Kidney glomerular epithelial cell (primary cell): ENCODE results near the gene AUTS2.

Experiments used
- DNase-seq: peaks from one replicate; lab custom pipeline; 2025; lab: John Stamatoyannopoulos, UW

AUTS2 gene

DNA sequence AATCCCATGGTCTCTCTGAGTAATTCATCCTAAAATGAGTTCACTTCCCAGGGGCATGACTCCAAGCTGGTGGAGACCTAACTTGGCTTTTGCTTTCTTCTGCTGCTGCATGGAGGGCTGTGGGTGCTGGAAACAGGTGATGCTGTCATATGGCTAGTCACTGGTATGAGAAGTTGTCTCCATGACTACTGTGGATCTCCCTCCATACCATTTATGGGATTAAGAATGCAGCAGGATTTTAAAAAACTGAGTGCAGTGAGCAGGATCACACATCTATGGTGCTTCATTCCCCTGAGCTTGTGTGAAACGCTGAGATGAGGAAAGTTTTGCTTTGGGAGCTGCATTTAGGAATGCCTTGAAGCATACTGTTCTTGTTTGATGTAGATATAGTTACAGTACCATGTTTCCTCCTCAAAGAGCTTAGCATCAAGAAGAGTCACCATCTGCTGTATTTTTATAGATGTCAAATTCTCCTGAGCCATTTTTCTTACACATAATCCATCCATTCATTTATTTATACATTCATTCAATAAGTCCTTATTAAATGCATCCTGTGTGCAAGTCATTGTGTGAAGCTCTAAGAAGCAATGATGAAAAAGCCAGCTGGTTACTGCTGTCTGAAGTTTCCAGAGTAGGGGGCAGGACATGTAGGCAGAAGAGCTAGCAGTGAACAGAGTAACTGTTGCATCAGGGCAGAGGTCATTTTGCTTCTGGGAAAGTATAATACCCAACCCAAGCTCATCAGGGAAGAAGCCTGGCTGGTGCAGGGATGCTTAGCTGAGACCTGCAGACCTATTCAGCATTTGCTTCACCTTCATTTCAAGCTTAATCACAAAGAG is 534.8 kb downstream of the AUTS2 start:
- no peak for DNase-seq

DNA sequence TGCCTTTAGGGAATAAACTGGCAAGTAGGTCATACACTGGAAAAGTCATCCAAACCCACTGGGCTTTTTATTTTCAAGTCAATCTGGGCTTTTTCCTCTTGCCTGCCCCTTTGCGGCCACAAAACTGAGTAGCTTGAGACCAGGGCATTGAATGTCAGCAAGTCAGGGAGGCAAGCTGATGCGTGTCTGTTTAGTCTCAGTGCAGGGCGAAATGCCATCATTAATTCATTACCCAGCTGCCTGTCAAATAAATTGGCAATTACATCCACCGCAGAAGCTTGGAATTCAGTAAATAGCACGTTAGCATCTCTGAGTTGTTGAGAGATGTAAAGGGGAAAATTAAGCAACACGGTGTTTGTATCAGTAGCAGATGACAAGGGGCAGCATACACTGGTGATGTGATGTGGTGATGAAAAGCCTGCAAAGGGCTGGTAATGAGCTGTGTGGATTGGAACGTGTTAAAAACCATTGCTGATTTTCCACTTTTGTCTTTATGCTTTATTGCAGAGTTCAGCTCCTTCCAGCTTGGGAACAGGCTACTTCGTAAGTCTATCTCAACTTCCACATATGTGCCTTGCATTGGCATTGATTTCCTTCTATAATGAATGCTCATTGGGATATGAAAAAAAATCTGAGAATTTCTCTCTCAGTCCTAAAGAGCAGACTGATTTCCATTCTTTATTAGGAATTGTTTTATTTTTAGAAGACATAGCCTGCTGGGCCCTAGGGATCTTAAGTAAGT is 535.9 kb downstream of the AUTS2 start:
- no peak for DNase-seq

DNA sequence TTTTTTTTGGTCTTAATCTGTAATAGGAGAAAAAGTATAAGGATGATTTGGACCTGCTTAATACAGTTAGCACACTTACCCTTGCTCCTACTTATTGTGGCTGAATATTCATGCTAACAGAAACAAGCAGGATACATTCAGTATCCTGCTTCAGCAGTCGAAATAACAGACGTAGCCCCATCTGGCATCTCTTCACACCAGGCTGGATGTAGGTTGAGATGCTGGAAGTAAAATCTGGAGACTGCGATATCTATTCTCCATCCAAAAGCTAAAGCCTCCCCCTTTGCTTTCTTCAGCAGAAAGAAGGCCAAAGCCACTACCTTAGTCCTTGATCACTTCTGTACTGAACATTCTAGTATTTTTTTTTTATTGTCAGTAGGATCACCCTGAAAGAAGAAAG is 537.4 kb downstream of the AUTS2 start:
- no peak for DNase-seq

DNA sequence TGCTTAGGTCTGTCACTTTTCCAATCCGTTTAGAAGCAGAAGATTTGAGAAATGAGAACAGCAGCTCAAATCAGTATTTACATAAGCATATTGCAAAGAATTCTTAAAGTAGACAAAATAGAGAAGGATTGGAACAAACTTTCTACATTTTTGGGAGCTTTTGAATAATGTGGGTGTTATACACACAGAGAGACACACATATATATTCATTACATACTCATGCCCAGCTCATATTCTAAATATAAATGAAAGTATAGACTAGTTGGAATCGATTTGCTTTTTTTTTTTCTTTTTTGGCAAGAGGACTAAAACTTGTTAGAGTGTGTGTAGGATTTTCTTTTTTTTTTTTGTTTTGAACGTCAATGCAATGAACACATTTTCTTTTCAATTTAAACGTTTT is 538.9 kb downstream of the AUTS2 start:
- DNase-seq = no peak

DNA sequence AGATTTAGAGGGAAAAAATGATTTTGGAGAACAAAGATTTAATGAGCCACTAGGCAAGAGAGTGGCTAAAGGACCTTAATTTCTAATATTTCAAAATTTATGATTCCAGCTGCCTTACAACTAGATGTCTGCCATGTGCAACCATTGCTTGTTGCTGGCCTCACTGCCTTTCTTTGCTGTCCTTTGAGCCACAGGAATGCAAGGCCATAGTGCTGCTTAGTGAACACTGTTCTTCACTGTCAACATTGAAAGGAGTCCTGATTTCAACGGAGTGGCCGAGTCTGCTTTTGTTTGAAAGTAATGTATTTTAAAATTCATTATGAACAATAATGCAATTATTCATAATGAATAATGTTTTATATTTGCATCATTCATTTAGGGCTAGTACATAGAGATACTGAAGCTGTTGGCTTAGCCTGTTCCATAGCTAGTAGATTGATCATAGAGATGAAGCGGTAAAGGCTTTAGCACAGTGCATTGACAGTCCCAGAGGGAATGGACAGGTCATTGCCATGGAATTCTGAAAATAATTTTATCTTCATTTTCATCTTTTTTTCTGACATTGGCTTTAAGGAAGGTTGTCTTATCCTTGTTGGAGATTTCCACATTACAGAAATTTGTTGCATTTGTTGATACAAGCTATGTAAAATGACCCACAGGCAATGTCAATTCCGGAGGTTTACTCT is 544.1 kb downstream of the AUTS2 start:
- DNase-seq = no peak

DNA sequence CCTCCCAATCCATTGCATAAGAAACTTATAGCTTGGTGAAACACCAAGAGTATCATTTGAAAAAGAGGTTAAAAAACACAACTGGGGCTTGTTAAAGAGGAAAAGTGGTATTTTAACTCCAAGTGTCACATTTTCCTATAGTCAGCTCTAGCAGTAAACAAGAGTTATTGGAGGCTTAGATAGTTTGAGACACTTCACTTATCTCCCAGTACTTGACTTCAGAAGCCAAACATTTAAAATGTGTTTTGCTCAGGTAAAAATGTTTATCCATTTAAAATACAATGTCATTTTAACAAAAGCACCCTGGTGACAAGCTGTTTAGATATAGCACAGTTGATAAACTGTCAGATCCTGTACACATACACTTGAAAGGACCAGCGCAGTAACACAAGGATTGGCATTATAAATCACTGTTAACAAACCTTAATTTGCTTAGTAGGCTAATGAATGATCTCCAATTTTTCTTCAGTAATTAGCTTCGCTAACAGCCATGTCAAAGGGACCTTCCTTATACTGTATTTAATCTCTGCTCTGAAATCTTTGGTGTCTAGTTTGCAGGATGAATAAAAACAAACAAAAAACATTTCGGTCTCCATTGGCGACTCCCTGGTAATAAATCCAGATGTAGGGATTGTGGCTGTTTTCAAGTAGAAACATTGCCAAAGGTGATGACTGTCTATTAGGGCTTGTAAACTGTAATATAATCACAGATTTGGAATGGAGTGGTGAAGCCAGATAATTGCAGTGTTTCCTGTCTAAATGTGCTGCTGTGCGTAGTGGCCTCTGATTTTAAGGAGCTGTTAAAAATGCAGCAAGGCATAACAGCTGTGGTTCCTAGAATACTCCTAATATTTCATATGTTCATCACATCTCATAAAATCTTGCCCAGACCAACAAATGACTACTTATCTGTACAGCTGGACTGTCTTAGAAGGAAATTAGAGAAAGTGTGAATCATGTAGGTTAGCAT is 545.1 kb downstream of the AUTS2 start:
- no peak for DNase-seq

DNA sequence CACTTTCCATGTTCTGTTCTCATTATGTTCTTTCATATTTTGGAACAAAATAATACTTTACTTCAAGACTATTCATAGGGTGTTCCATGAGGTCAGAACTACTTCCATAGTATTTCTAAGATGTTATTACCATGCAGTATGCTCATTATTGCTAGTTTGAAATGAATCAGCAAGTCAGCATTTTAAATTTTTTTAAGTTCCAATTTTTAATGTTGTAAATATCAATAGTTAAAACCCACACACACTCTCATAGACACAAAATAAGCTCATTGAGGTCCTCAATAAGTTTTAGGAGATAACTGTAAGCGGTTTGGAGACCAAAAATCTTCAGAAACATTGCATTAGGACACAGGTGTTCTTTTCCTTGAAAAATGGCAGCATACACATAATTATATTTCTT is 550.7 kb downstream of the AUTS2 start:
- DNase-seq = no peak

DNA sequence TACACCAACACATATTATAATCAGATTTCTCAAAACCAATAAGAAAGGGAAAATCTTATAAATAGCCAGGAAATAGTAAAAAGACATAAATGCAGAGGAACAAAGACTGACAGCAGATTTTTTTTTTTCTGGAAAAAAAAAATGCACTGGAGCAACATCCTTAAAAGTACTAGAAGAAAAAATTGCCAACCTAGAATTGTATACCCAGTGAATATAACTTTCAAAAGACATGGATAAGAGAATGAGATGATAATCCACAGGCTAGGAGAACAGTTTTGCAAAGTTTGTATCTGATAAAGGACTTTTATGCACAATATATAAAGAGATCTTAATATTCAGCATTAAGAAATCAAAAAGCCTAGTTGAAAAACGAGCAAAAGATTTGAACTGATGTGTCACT is 554.0 kb downstream of the AUTS2 start:
- no peak for DNase-seq

DNA sequence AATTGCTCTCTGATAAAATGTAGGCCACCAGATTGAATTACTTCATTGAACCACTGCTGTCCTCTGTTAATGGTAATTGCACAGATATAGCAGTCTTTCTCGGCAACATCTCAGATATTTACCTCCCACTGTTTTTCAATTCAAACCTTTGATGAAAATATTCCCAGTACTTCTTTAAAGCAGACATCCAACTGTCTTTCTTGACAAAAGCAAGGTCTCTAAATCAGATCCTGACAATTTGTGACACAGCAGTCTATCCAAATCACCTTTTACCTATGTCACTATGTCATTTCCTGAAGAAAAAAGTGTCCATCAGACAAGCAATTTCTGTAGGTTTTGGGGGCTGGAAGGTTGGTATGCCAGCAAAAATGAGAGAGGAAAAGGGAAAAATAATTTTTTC is 555.7 kb downstream of the AUTS2 start:
- no peak for DNase-seq

DNA sequence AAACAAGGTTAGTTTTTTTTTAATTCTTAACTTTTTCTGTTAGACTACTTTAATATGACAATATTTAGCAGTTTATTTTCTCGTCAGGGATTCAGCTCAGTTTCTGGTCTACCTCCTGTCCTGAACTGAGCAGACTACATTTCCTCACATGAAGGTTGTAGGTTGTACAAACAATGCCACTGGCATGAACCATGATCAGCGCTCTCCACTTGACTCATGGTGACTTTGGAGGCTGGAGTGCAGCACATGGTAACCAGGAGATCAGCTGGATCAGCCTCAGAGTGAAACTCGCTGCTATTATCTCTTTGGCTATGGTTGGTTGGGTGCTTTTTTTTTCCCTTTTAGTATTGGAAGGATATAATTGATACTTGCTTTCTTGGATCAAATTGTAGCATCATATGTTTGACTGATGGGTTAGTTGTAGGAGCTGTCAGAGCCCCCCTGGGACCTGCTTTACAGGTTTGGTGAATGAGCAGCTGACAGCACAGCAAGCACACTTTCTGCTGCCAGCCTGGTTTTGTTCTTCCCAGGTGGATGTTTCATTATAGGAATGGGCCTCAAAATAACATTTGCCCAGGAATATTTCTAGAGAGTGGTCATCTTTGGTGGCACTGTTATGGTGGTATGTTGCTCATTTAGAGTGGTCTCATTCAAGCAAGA is 556.4 kb downstream of the AUTS2 start:
- DNase-seq = no peak

DNA sequence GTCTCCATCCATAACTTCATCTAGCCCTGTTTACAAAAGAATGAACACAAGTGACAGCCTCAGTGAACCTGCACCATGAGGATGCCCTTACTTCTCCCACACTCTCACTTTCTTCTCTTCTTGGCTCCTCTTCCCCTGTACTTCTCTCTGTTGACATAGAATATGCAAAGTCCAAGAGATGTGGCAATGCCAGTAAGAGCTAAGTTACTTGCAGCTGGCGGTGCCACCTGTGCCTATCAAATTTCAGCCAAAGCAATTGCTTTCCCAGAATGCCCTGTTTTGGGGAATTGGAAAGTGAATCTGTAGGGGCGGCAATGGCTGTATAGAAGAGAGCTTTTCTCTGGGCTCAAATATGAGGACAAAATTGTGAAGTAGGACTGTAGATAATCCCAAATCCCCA is 557.8 kb downstream of the AUTS2 start:
- DNase-seq = no peak

DNA sequence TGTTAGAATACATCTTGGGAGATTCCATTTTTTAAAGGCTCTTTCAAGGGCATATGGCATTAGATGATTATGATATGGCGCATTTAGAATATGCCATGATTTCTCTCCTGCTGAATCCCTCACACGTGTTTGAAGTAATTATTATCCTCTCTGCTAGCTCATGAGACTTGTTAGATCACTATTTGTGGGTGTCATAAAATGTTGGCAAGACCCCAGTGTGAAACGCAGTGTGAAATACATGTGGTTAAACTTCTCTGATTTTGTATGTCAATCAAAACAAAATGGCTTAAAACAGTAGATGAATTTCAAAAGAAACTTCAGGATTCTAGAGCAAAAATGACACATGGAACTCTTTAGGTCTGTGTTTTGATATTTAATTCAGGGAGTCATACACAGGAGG is 560.8 kb downstream of the AUTS2 start:
- DNase-seq = no peak

DNA sequence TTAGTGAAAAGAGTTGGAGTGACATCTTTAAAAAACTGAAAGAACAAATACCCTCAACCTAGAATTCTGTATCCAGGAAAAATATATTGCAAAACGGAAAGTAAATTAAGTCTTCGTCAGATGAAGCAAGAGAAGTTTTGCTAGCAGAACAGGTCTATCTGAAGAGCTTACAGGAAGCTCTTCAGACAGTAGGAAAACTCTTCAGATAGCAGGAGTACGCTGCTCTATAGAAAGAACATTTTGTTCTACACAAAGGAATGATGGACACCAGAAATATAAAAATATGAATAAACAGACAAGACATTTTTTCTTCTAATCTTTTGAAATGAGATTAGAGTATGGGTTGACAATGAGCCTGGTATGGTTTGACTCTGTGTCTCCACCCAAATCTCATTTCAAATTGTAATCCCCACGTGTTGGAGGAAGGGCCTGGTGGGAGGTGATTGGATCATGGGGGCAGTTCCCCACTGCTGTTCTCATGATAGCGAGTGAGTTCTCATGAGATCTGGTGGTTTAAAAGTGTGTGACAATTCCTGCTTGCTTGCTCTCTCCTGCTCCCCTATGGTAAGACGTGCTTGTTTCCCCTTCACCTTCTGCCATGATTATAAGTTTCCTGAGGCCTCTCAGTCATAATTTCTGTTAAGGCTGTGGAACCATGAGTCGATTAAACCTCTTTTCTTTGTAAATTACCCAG is 567.3 kb downstream of the AUTS2 start:
- no peak for DNase-seq

DNA sequence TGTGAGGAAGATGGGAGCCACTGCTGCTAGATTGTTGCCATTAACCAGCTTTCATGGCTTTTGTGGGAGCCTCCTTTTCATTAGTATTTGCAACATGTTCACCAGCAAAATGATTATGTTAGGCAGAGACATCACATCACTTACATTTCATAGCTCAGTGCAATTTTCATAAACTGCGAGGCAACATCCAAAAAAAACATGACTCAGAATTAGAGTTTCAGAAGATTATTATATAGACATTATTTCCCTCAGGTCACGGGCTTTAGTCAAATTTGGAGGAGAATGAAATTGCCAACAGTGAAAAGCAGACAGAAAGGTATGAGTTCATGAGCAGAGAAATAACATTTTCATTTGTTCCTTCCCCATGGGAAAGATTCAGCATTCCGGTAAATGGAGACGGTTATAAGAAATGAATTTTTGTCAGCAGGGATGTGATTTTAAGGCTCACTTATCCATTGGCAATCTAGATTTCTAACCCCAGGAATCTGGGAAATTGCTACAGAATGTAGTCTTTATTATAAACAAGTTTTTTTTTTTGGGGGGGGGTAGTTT is 573.2 kb downstream of the AUTS2 start:
- DNase-seq = no peak

DNA sequence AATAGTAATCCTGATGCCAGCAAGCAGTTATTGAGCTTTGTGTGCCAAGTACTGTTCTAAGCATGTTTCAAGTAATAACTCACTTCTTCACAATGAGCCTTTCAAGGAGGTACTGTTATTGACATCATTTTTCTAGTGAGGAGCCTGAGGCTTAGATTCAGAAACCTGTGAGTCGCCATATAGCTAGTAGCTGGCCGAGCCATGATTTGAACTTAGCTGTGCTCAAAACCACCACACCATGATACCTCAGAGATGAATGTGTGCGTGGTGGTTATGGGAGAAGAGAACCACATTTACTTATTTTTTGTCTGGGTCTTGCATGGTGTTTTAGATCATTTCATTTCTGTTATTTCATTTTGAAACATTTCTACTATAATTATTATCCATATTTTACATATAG is 578.9 kb downstream of the AUTS2 start:
- DNase-seq = no peak

DNA sequence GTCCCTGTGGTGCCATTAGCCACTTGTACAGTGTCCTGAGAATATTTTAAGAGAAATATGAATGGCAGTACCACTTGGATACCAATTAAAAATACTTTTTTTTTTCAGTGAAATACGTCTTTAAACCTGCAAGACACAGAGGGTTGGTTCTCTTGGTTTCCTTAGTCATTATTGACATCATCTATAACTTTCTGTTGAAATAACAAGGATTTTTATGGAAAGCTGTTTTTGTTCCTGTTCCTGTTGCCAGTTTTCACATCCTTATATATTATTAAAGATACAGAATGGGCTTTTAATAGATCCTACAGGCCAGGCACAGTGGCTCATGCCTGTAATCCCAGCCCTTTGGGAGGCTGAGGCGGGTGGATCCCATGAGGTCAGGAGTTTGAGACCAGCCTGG is 579.9 kb downstream of the AUTS2 start:
- no peak for DNase-seq

DNA sequence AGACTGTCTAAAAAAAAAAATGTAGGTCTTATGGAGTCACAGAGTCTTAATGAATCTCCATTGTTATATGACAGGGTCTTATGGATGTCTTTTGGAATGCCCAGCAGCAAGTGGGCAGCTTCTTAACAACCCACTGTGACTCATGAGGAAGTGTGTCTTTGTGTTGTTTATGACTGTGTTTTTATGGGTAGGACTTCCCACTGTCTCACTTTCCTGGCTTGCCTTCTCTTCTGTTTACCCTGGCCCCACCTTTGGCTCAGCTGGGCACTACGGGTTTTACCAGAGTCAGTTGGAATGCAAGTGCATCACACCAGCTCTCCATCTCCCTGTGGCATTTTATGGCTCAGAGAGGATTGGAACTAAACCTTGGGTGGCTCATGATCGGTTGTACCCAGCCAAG is 580.5 kb downstream of the AUTS2 start:
- DNase-seq = peak; percentile 53

DNA sequence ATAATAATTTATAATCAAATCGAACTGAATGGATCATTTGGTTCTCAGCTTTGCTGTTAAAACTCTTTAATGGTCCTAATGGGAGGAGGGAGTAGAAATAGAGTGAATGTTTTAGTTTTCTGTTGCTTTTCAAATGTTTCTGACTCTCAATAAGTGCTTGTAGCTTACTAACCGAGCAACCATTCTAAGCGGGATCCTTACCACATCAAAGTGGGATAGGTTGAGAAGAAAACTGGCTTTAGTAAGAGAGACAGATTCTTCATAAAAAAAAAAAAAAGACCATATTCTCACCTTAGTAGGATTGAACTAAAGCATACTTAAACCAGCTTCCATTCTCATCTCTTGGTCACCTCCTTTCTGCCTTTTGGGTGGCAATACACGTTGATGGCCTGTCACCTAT is 584.2 kb downstream of the AUTS2 start:
- no peak for DNase-seq

DNA sequence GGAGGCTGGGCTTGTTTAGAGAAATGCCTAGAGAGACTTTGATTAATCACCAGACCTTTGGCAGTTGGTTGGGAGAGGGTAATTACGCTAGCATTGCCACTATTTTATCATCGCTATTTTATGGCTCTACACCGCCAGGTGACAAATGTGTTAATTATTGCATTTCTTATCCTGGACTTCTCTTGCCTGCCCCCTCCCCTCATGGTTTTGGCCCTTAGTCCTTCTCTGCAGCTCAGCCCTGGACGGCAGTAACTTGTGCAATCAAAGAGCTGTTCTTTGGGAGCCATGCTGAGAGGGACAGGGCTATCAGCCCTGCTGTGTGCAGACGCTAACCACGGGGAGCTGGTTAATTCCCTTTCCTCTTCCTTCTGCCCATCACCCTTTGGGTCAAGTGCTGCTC is 585.0 kb downstream of the AUTS2 start:
- DNase-seq = no peak

DNA sequence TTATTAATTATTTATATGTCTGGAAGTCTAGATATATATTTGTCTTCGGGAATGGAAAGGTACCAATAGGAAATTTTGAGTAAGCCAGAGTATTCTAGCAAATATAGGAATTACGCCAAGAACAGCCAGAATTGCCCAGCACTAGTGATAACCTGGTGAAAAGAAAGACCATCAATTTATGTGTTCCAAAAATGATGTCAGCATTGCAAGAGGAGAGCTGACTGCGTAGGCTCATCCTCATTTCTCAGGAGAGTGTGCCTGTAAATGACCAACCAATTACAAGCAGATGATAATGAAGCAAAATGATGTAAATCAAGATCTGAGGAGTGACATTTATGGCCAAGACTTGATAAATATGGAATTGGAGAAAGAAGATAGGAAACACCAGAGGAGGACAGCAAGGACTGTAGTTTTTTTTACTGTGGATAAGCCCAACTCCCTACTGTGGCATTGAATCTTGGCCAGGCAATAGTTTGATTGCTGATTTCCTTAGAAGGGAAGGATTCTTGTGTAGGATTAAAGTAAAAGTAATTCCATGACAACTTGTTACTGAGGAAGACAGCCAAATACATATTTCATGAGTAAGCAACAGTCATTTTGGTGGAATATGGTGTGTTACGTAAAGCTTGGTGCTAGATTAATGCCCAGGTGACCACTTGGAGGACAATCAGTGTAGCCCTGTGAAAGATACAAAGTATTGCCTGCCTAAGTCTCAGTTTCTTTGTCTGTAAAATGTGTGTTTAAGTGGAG is 590.8 kb downstream of the AUTS2 start:
- no peak for DNase-seq
